Measurements from ENCODE around the gene ATXN7L1.

DNA sequence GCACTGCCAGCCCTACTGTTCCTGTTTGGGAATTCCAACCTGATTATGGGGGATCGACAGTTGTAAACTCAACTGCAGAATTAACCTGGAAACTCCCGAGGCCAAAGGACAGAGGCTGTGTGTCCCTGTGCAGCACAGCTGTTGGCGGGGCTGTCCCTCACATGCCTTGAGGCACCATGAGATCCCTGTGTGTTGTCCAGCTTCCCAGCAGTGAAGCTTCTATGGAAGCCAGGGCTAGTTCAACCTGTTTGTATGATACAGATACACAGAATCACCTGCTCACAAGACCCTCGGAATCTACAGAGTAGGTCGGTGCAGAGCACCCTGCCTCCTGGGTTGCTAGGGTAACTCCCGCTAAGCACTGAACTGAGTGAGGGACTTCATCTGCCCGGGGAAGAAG, 234.1 kb downstream of the ATXN7L1 start:
- TF ChIP-seq, protein P1, sequence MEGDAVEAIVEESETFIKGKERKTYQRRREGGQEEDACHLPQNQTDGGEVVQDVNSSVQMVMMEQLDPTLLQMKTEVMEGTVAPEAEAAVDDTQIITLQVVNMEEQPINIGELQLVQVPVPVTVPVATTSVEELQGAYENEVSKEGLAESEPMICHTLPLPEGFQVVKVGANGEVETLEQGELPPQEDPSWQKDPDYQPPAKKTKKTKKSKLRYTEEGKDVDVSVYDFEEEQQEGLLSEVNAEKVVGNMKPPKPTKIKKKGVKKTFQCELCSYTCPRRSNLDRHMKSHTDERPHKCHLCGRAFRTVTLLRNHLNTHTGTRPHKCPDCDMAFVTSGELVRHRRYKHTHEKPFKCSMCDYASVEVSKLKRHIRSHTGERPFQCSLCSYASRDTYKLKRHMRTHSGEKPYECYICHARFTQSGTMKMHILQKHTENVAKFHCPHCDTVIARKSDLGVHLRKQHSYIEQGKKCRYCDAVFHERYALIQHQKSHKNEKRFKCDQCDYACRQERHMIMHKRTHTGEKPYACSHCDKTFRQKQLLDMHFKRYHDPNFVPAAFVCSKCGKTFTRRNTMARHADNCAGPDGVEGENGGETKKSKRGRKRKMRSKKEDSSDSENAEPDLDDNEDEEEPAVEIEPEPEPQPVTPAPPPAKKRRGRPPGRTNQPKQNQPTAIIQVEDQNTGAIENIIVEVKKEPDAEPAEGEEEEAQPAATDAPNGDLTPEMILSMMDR (IDR thresholded peaks at IDR 0.05; ENCODE audit: low read length) = no peak
- TF ChIP-seq EZH2 (optimal IDR thresholded peaks at IDR 0.05; ENCODE audit: low read depth, low read length) (no peak), EZH2phosphoT487 (IDR thresholded peaks at IDR 0.05; ENCODE audit: low read length) (no peak)

Data from MM.1S (cell line).